ENCODE data around the gene MUC5AC.
"Not testable (repeated sequence)": the region's sequence is repeated elsewhere in the genome, so short reads cannot be mapped to it uniquely, and the experiment has no call there.

- TF ChIP-seq EZH2 (IDR thresholded peaks at IDR 0.05; ENCODE audit: low read length, missing control alignments); CTCF (conservative IDR thresholded peaks at IDR 0.05 in 1 of 2, IDR thresholded peaks at IDR 0.05 in 1 of 2; ENCODE audit: low read depth in 1 of 2, low read length in 2 of 2): not testable (repeated sequence)
Observed at GRCh38 chr11:1173396-1173795, 15.6 kb downstream of the MUC5AC start.
